Liver (tissue), 9 donors: Measurements from ENCODE around the gene ANKFN1. TPM values are rescaled to one million over a fixed set of nuclear protein-coding genes. Genes with fewer than 3 reads are reported as not detected.

Source experiments
- DNase-seq: peaks from one replicate; pipeline ENCODE4 v3.0.0-alpha.2; 2017; ENCODE audit warnings: low spot score
- H3K27ac ChIP-seq, 2 donors: one replicate each; pipeline ENCODE4 v1.7.0; 2013; ENCODE audit warnings: inconsistent platforms in 2 of 2, low read length in 2 of 2, control low read depth in 1 of 2, low read depth in 1 of 2, mild to moderate bottlenecking in 1 of 2
- H3K27me3 ChIP-seq, 4 donors: one replicate each; pipeline versions ENCODE4 v1.6.1 to v1.7.0; 2013; ENCODE audit warnings: low read length in 3 of 4, inconsistent platforms in 1 of 4, mild to moderate bottlenecking in 1 of 4, moderate library complexity in 1 of 4; ENCODE audit not compliant: control insufficient read depth in 4 of 4, insufficient read depth in 4 of 4
- H3K36me3 ChIP-seq, 4 donors: one replicate each; pipeline versions ENCODE4 v1.6.1 to v1.7.0; 2013; ENCODE audit warnings: low read length in 3 of 4, mild to moderate bottlenecking in 3 of 4, low read depth in 1 of 4, moderate library complexity in 1 of 4; ENCODE audit not compliant: control insufficient read depth in 4 of 4, insufficient read depth in 3 of 4
- H3K4me1 ChIP-seq, 4 donors: one replicate each; pipeline versions ENCODE4 v1.6.1 to v1.7.0; 2013; ENCODE audit warnings: low read length in 3 of 4, mild to moderate bottlenecking in 3 of 4, moderate library complexity in 1 of 4; ENCODE audit not compliant: control insufficient read depth in 4 of 4, insufficient read depth in 4 of 4
- H3K4me3 ChIP-seq, 3 donors: one replicate each; pipeline versions ENCODE4 v1.6.1 to v1.7.0; 2013; ENCODE audit warnings: low read length in 3 of 3, control low read depth in 1 of 3, low read depth in 1 of 3, mild to moderate bottlenecking in 1 of 3
- H3K9ac ChIP-seq, 2 donors: one replicate each; pipeline ENCODE4 v1.7.0; 2013; ENCODE audit warnings: low read length in 2 of 2, mild to moderate bottlenecking in 2 of 2, moderate library complexity in 2 of 2, control low read depth in 1 of 2, low read depth in 1 of 2
- H3K9me3 ChIP-seq, 4 donors: one replicate each; pipeline versions ENCODE4 v1.6.1 to v1.7.0; 2013; ENCODE audit warnings: low read length in 3 of 4; ENCODE audit not compliant: control insufficient read depth in 4 of 4
- ATF3 ChIP-seq: IDR thresholded peaks from 2 replicates; pipeline ENCODE4 v1.6.1; 2016; ENCODE audit warnings: antibody characterized with exemption
- CTCF ChIP-seq: fragments of 150-350 bp; IDR thresholded peaks from 2 replicates; pipeline ENCODE4 v1.5.1; 2017; ENCODE audit warnings: improper control_type of control experiment, low read depth, low read length; ENCODE audit not compliant: missing input control
- EGR1 ChIP-seq, 2 donors: IDR thresholded peaks; 2 replicates each; pipeline ENCODE4 v1.6.1; 2016 to 2018; ENCODE audit warnings: antibody characterized with exemption in 2 of 2, low read depth in 2 of 2
- FOXA1 ChIP-seq: IDR thresholded peaks from 2 replicates; pipeline ENCODE4 v1.6.1; 2016; ENCODE audit warnings: antibody characterized with exemption
- GABPA ChIP-seq, 2 donors: IDR thresholded peaks in 1 of 2; conservative IDR thresholded peaks in 1 of 2; 2 replicates each; pipeline ENCODE4 v1.6.1; 2016; ENCODE audit warnings: antibody characterized with exemption in 2 of 2, mild to moderate bottlenecking in 1 of 2, moderate library complexity in 1 of 2
- HNF4G ChIP-seq: IDR thresholded peaks from 2 replicates; pipeline ENCODE4 v1.6.1; 2016; ENCODE audit warnings: antibody characterized with exemption
- JUND ChIP-seq, 2 donors: IDR thresholded peaks; 2 replicates each; pipeline ENCODE4 v1.6.1; 2016; ENCODE audit warnings: antibody characterized with exemption in 2 of 2
- RAD21 ChIP-seq, 2 donors: IDR thresholded peaks; 2 replicates each; pipeline ENCODE4 v1.6.1; 2016; ENCODE audit warnings: antibody characterized with exemption in 2 of 2, mild to moderate bottlenecking in 2 of 2
- REST ChIP-seq: IDR thresholded peaks from 2 replicates; pipeline ENCODE4 v1.6.1; 2016; ENCODE audit warnings: antibody characterized with exemption, mild to moderate bottlenecking
- RXRA ChIP-seq, 2 donors: IDR thresholded peaks; 2 replicates each; pipeline ENCODE4 v1.6.1; 2017 to 2018; ENCODE audit warnings: antibody characterized with exemption in 2 of 2, mild to moderate bottlenecking in 1 of 2
- SP1 ChIP-seq: IDR thresholded peaks from 2 replicates; pipeline ENCODE4 v1.6.1; 2018; ENCODE audit warnings: antibody characterized with exemption, mild to moderate bottlenecking
- TAF1 ChIP-seq: conservative IDR thresholded peaks from 2 replicates; pipeline ENCODE4 v1.6.1; 2016; ENCODE audit warnings: antibody characterized with exemption, mild to moderate bottlenecking
- YY1 ChIP-seq: IDR thresholded peaks from 2 replicates; pipeline ENCODE4 v1.6.1; 2016; ENCODE audit warnings: antibody characterized with exemption, mild to moderate bottlenecking
- ZBTB33 ChIP-seq: IDR thresholded peaks from 2 replicates; pipeline ENCODE4 v1.6.1; 2016; ENCODE audit warnings: antibody characterized with exemption
- WGBS: extraction: QIAGEN DNeasy Blood & Tissue Kit; methylation state at CpG from one replicate; pipeline ENCODE4 v1.1.7; 2013; 5-methylcytosine and 5-hydroxymethylcytosine counted together
- polyA plus RNA-seq, 2 donors: library from polyadenylated mRNA; stranded (reverse) in 1 of 2; unstranded in 1 of 2; fragments of 200-250 nt in 1 of 2; fragments of >200 nt in 1 of 2; fragmentation: Nextera tagmentation in 1 of 2; extraction: Ambion mirVana in 1 of 2; gene quantifications; one replicate each; pipeline versions ENCODE4 v1.2.1 to v1.2.3, GENCODE V29; 2013 to 2015
- total RNA-seq, 2 donors: library from RNA; depleted of rRNA; stranded (reverse); fragments of >200 nt; gene quantifications; one replicate each; pipeline ENCODE4 v1.2.3, GENCODE V29; 2014
- donor health status: healthy.
- donor health status: healthy.
- donor health status: healthy.
- donor health status: healthy.
- donor health status: healthy.

Gene ANKFN1
- total and polyA plus RNA-seq, 4 donors = not detected

GRCh38 chr17:56231693-56232092 lies 78.4 kb downstream of the ANKFN1 start:
- no peaks in the 10 kb centered on the region for H3K27me3 ChIP-seq
- TF ChIP-seq EGR1 (IDR thresholded peaks at IDR 0.05; ENCODE audit: low read depth in 2 of 2) (no peak), SP1 (no peak), YY1 (no peak), FOXA1 (no peak), TAF1 (no peak), RAD21 (IDR thresholded peaks at IDR 0.05) (no peak), JUND (IDR thresholded peaks at IDR 0.05) (no peak), REST (no peak)
- no peaks in the 10 kb centered on the region for H3K36me3 ChIP-seq
- H3K4me3 ChIP-seq = no peak overlapping the region
- no peaks in the 10 kb centered on the region for H3K9me3 ChIP-seq
- no peaks in the 10 kb centered on the region for H3K4me1 ChIP-seq
- no peak overlapping the region for H3K9ac ChIP-seq
- 62% methylated on average over 5 of the region's 5 CpGs for WGBS
- H3K27ac ChIP-seq = no peak overlapping the region
- no peak for DNase-seq

- Histone ChIP-seq H3K36me3 (no peaks in the 10 kb centered on the region), H3K4me1 (no peaks in the 10 kb centered on the region), H3K4me3 (no peak overlapping the region), H3K9ac (no peak overlapping the region), H3K27me3 (peaks cover 0 to 6% (median 0%) of the 10 kb centered on the region in 4 donors), H3K27ac (no peak overlapping the region), H3K9me3 (no peaks in the 10 kb centered on the region)
- TF ChIP-seq CTCF (no peak), GABPA (IDR thresholded peaks at IDR 0.05 in 1 of 2, conservative IDR thresholded peaks at IDR 0.05 in 1 of 2) (no peak), YY1 (no peak), RAD21 (IDR thresholded peaks at IDR 0.05) (no peak), HNF4G (no peak), ATF3 (no peak), RXRA (IDR thresholded peaks at IDR 0.05) (no peak), JUND (IDR thresholded peaks at IDR 0.05) (no peak), ZBTB33 (no peak)
- 95% methylated on average over 2 of the region's 2 CpGs for WGBS
- no peak for DNase-seq
Measured at GRCh38 chr17:56244268-56244890, 91.1 kb downstream of the ANKFN1 start.
